HCT116 (cell line): ENCODE measurements around the gene PTGER3. TPM values are rescaled to one million over a fixed set of nuclear protein-coding genes. Genes with fewer than 3 reads are reported as not detected.

Experiments used
- ATAC-seq: fragments of 200-7000 bp; cut with Tn5 transposase; 2 replicates; pipeline ENCODE4 v1.9.1; 2020; ENCODE audit warnings: mild to moderate bottlenecking, moderate library complexity
- BruUV-seq: library from RNA; stranded (reverse); fragments of 400-500 nt; replicated peaks from 2 replicates; lab custom pipeline; 2021; lab: Mats Ljungman, UMichigan
- CTCF ChIA-PET: fragments of 300-600 bp; sonication (Branson Sonifier 250); formaldehyde crosslinking; loops from one replicate; lab custom pipeline; 2021; ENCODE audit warnings: antibody characterized with exemption; lab: Charles Lee
- POLR2A ChIA-PET: fragments of 300-600, 350-600 bp; sonication (Branson Sonifier 250); formaldehyde crosslinking; loops from one replicate; lab custom pipeline; 2021; ENCODE audit warnings: antibody characterized with exemption; lab: Charles Lee
- RAD21 ChIA-PET, 2 experiments: fragments of 300-600 bp; sonication (Branson Sonifier 250); formaldehyde crosslinking; loops; one replicate each; lab custom pipeline; 2023; ENCODE audit warnings: low total read pairs in 2 of 2; ENCODE audit not compliant: uncharacterized antibody in 2 of 2, unreplicated experiment in 2 of 2, low non-redundant PET in 1 of 2; lab: Charles Lee
- DNase-seq: peaks from one replicate; pipeline ENCODE4 v3.0.0-alpha.2; 2010; ENCODE audit warnings: low read depth, low spot score
- H2AFZ ChIP-seq: fragments of 200-600 bp; shearing (Covaris generic), sonication (generic); 2 replicates; pipeline ENCODE4 v1.6.1; 2017; ENCODE audit warnings: low read depth, mixed run types, mixed read lengths, antibody characterized with exemption, low read length; ENCODE audit not compliant: poor library complexity, severe bottlenecking
- H3K27ac ChIP-seq: 2 replicates; pipeline ENCODE4 v1.5.1; 2012; ENCODE audit warnings: low read depth, low read length
- H3K27me3 ChIP-seq: fragments of 200-600 bp; sonication (generic); 2 replicates; pipeline ENCODE4 v1.6.1; 2016; ENCODE audit warnings: mixed run types, low read length, mixed read lengths; ENCODE audit not compliant: insufficient read depth
- H3K36me3 ChIP-seq, 2 experiments: fragments of 200-500 bp in 1 of 2; fragments of 200-600 bp in 1 of 2; sonication (Bioruptor generic) in 1 of 2; sonication (generic) in 1 of 2; 2 replicates each; pipeline versions ENCODE4 v1.5.1 to v1.6.1; 2014 to 2016; ENCODE audit warnings: low read length in 2 of 2, inconsistent platforms in 1 of 2, mixed read lengths in 1 of 2, mixed run types in 1 of 2; ENCODE audit not compliant: insufficient read depth in 2 of 2, control insufficient read depth in 1 of 2
- H3K4me1 ChIP-seq, 2 experiments: fragments of 200-600 bp in 1 of 2; sonication (generic) in 1 of 2; 2 replicates each; pipeline versions ENCODE4 v1.5.1 to v1.6.1; 2012 to 2017; ENCODE audit warnings: low read length in 2 of 2, inconsistent platforms in 1 of 2, mild to moderate bottlenecking in 1 of 2, mixed read lengths in 1 of 2, mixed run types in 1 of 2, moderate library complexity in 1 of 2; ENCODE audit not compliant: insufficient read depth in 2 of 2, control insufficient read depth in 1 of 2
- H3K4me2 ChIP-seq: fragments of 200-600 bp; sonication (generic); 2 replicates; pipeline ENCODE4 v1.6.1; 2017; ENCODE audit warnings: mixed run types, low read length, mixed read lengths
- H3K4me3 ChIP-seq, 2 experiments: fragments of 200-600 bp in 1 of 2; sonication (generic) in 1 of 2; replicated peaks in 1 of 2; 2 replicates each; pipeline ENCODE4 v1.5.1; 2011 to 2016; ENCODE audit warnings: low read length in 2 of 2, control low read depth in 1 of 2, low read depth in 1 of 2, mild to moderate bottlenecking in 1 of 2, mixed read lengths in 1 of 2, mixed run types in 1 of 2
- H3K79me2 ChIP-seq: fragments of 200-600 bp; sonication (generic); 2 replicates; pipeline ENCODE4 v1.6.1; 2017; ENCODE audit warnings: mild to moderate bottlenecking, mixed run types, low read length, moderate library complexity, mixed read lengths; ENCODE audit not compliant: insufficient read depth
- H3K9ac ChIP-seq: fragments of 200-600 bp; sonication (generic); 2 replicates; pipeline ENCODE4 v1.6.1; 2016; ENCODE audit warnings: low read length, mixed read lengths
- H3K9me2 ChIP-seq: fragments of 200-600 bp; sonication (generic), shearing (Covaris generic); 2 replicates; pipeline ENCODE4 v1.6.1; 2017; ENCODE audit warnings: mixed run types, mild to moderate bottlenecking, moderate library complexity; ENCODE audit not compliant: insufficient read depth
- H3K9me3 ChIP-seq, 2 experiments: fragments of 200-500 bp in 1 of 2; fragments of 200-600 bp in 1 of 2; sonication (Bioruptor generic) in 1 of 2; sonication (generic) in 1 of 2; 2 replicates each; pipeline ENCODE4 v1.6.1; 2014 to 2017; ENCODE audit warnings: low read length in 2 of 2, mixed read lengths in 2 of 2, inconsistent platforms in 1 of 2, low read depth in 1 of 2, mild to moderate bottlenecking in 1 of 2, mixed run types in 1 of 2, moderate library complexity in 1 of 2; ENCODE audit not compliant: control insufficient read depth in 1 of 2, insufficient read depth in 1 of 2
- H4K20me1 ChIP-seq: fragments of 200-600 bp; sonication (generic), shearing (Covaris generic); 2 replicates; pipeline ENCODE4 v1.6.1; 2017; ENCODE audit warnings: mixed run types, mild to moderate bottlenecking, moderate library complexity; ENCODE audit not compliant: insufficient read depth
- ATF3 ChIP-seq: IDR thresholded peaks from 2 replicates; pipeline ENCODE4 v1.6.1; 2012
- EGR1 ChIP-seq: IDR thresholded peaks from 2 replicates; pipeline ENCODE4 v1.6.1; 2012; ENCODE audit warnings: low read depth
- ELF1 ChIP-seq: IDR thresholded peaks from 2 replicates; pipeline ENCODE4 v1.6.1; 2012; ENCODE audit warnings: low read depth, borderline replicate concordance
- EZH2 ChIP-seq: fragments of 200-600 bp; sonication (generic); IDR thresholded peaks from 2 replicates; pipeline ENCODE4 v1.6.1; 2017; ENCODE audit warnings: antibody characterized with exemption, mixed run types
- EZH2phosphoT487 ChIP-seq: fragments of 200-600 bp; IDR thresholded peaks from 2 replicates; pipeline ENCODE4 v1.6.1; 2018; ENCODE audit warnings: antibody characterized with exemption, borderline replicate concordance
- FOSL1 ChIP-seq: IDR thresholded peaks from 2 replicates; pipeline ENCODE4 v1.6.1; 2012; ENCODE audit warnings: low read depth
- JUND ChIP-seq: IDR thresholded peaks from 2 replicates; pipeline ENCODE4 v1.6.1; 2012
- POLR2AphosphoS5 ChIP-seq: IDR thresholded peaks from 2 replicates; pipeline ENCODE4 v1.6.1; 2011; ENCODE audit warnings: mild to moderate bottlenecking, low read depth, low read length, moderate library complexity
- RAD21 ChIP-seq: IDR thresholded peaks from 2 replicates; pipeline ENCODE4 v1.6.1; 2012; ENCODE audit warnings: low read depth, mild to moderate bottlenecking
- SIN3A ChIP-seq: IDR thresholded peaks from 2 replicates; pipeline ENCODE4 v1.6.1; 2012; ENCODE audit warnings: low read depth
- SP1 ChIP-seq: IDR thresholded peaks from 2 replicates; pipeline ENCODE4 v1.6.1; 2012; ENCODE audit warnings: low read depth
- SRF ChIP-seq: IDR thresholded peaks from 2 replicates; pipeline ENCODE4 v1.6.1; 2012; ENCODE audit warnings: low read depth
- TCF7L2 ChIP-seq: IDR thresholded peaks from 2 replicates; pipeline ENCODE4 v1.7.0; 2011; ENCODE audit warnings: borderline replicate concordance, inconsistent platforms; ENCODE audit not compliant: insufficient read depth, insufficient read length; ENCODE audit errors: extremely low read depth
- ZBTB33 ChIP-seq: IDR thresholded peaks from 2 replicates; pipeline ENCODE4 v1.6.1; 2011; ENCODE audit warnings: mild to moderate bottlenecking, low read length, moderate library complexity; ENCODE audit not compliant: insufficient replicate concordance; ENCODE audit errors: extremely low read depth
- ZNF274 ChIP-seq: fragments of 200-500 bp; sonication (Bioruptor generic); IDR thresholded peaks from 2 replicates; pipeline ENCODE4 v1.6.1; 2014; ENCODE audit warnings: mild to moderate bottlenecking, low read depth, low read length, inconsistent platforms
- intact Hi-C: fragments of 100-400 bp; cut with micrococcal nuclease; formaldehyde crosslinking; loops from 2 replicates; pipeline ENCODE4 v1.10.0; 2022
- total RNA-seq: library from RNA; stranded (reverse); gene quantifications from one replicate; pipeline ENCODE4 v1.2.1, GENCODE V29; 2021; ENCODE audit not compliant: unreplicated experiment
- TF ChIP-seq, protein P1 (sequence below), 3 experiments: fragments of 200-600 bp in 1 of 3; sonication (generic) in 1 of 3; IDR thresholded peaks in 2 of 3; conservative IDR thresholded peaks in 1 of 3; 2 replicates each; pipeline ENCODE4 v1.5.1; 2012 to 2017; ENCODE audit warnings: low read depth in 2 of 3, low read length in 2 of 3, antibody characterized with exemption in 1 of 3, borderline replicate concordance in 1 of 3, control low read depth in 1 of 3, mild to moderate bottlenecking in 1 of 3, mixed read lengths in 1 of 3, mixed run types in 1 of 3, moderate library complexity in 1 of 3; ENCODE audit not compliant: insufficient read depth in 1 of 3

Gene PTGER3
- total RNA-seq, 1 experiment from 2014 or later, result 0.05 TPM

DNA sequence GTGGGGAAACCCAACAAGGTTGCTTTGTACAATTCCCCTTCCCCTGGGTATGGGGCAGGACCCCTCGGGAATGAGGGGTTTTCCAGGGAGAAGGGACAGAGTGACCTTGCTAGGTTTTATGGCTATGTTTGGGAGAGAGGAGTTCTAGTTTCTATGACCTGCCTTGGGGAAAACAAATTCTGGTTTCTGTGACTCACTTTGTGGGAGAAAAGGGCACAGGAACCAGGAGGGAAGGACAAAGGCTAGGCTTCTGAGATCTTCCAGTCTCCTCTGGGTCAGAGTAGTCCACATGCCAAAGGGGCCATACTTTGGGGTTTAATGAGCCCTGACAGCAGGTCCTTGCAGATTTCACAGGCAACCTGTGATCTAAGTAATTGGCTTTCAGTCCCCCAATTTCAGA is 5.5 kb upstream of the PTGER3 start:
- ChIA-PET CTCF (no interaction called here), RAD21 (no interaction called here), POLR2A (no interaction called here)
- H3K36me3 ChIP-seq, result peaks cover 7 to 12% of the 10 kb centered on the region in 2 experiments; a peak in 3 of 4 replicates
- H4K20me1 ChIP-seq, result no peaks in the 10 kb centered on the region
- H3K4me1 ChIP-seq, result no peaks in the 10 kb centered on the region
- DNase-seq, result no peak
- no peak overlapping the region for H3K9ac ChIP-seq
- intact Hi-C loops, result loop anchor here (10.0 kb wide), 1 partner anchor 918 kb away; no protein-coding TSS in a partner anchor
- no peaks in the 10 kb centered on the region for H3K9me2 ChIP-seq
- no peak overlapping the region for H3K27ac ChIP-seq
- H3K4me2 ChIP-seq, result no peak overlapping the region
- no peak overlapping the region for H2AFZ ChIP-seq
- BruUV-seq, result no TSS peak
- H3K79me2 ChIP-seq, result no peaks in the 10 kb centered on the region
- no peaks in the 10 kb centered on the region for H3K27me3 ChIP-seq
- no peaks in the 10 kb centered on the region for H3K9me3 ChIP-seq
- no peak for ATAC-seq
- no peak for TF ChIP-seq EZH2phosphoT487
- no peak for TF ChIP-seq ATF3
- no peak for TF ChIP-seq FOSL1
- no peak for TF ChIP-seq EGR1
- no peak for TF ChIP-seq EZH2
- TF ChIP-seq SIN3A, result no peak
- TF ChIP-seq TCF7L2, result no peak
- TF ChIP-seq, protein P1, sequence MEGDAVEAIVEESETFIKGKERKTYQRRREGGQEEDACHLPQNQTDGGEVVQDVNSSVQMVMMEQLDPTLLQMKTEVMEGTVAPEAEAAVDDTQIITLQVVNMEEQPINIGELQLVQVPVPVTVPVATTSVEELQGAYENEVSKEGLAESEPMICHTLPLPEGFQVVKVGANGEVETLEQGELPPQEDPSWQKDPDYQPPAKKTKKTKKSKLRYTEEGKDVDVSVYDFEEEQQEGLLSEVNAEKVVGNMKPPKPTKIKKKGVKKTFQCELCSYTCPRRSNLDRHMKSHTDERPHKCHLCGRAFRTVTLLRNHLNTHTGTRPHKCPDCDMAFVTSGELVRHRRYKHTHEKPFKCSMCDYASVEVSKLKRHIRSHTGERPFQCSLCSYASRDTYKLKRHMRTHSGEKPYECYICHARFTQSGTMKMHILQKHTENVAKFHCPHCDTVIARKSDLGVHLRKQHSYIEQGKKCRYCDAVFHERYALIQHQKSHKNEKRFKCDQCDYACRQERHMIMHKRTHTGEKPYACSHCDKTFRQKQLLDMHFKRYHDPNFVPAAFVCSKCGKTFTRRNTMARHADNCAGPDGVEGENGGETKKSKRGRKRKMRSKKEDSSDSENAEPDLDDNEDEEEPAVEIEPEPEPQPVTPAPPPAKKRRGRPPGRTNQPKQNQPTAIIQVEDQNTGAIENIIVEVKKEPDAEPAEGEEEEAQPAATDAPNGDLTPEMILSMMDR (IDR thresholded peaks at IDR 0.05 in 2 of 3, conservative IDR thresholded peaks at IDR 0.05 in 1 of 3; ENCODE audit: borderline replicate concordance in 1 of 3, insufficient read depth in 1 of 3, low read depth in 2 of 3, low read length in 2 of 3), result no peak
- no peak for TF ChIP-seq JUND
- no peak for TF ChIP-seq SP1
- no peak for TF ChIP-seq ZBTB33
- no peak for TF ChIP-seq POLR2AphosphoS5
- no peak for TF ChIP-seq SRF
- TF ChIP-seq RAD21, result no peak
- no peak for TF ChIP-seq ELF1
- no peak for TF ChIP-seq ZNF274
- TF ChIP-seq, all 23 proteins: peak for 0
- H3K4me3 ChIP-seq, result no peak overlapping the region
